ENCODE results near the gene B9D2. TPM values are rescaled to one million over a fixed set of nuclear protein-coding genes. Genes with fewer than 3 reads are reported as not detected.
"Not testable (repeated sequence)": the region's sequence is repeated elsewhere in the genome, so short reads cannot be mapped to it uniquely, and the experiment has no call there.

B9D2 gene
- total and polyA plus RNA-seq, 4 donors = 2.4 to 9.3 (median 7.0) TPM

DNA sequence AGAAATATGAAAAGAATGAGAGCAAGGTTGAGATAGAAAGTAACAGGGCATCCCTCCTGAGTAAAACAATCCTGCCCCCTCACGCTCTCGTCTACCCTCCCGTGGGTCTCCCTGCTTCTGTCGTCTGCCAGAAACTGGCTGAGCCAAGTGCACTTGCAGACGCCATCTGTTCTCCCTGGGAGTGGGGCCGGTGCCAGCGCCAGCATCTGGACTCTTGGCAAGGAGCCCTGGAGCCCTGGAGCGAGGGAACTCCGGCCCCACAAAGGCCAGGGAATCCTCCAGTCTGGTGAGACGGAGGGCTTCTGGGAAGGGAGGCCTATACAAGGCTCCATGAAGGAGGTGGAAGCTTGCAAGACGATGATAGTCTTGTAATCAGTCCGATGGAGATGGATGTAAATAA is 10.0 kb upstream of the B9D2 start:
- Histone ChIP-seq H3K27ac (ENCODE audit: low read depth, low read length) (peak overlapping the region; percentile 5), H3K27me3 (ENCODE audit: control insufficient read depth, insufficient read depth, low read length) (no peaks in the 10 kb centered on the region), H3K4me1 (ENCODE audit: control insufficient read depth, insufficient read depth, low read length) (peaks cover 41% of the 10 kb centered on the region), H3K9me3 (ENCODE audit: control insufficient read depth, insufficient read depth, low read length) (no peaks in the 10 kb centered on the region), H3K36me3 (ENCODE audit: control insufficient read depth, insufficient read depth, low read length) (peaks cover 8% of the 10 kb centered on the region), H3K4me3 (ENCODE audit: low read depth, low read length) (no peak overlapping the region)
- DNase-seq (ENCODE audit: low read depth in 4 of 6, low spot score in 6 of 6) = peak in 5 of 6 donors; percentile 84 to 98 (median 87)
- WGBS (ENCODE audit: insufficient coverage) = 14% methylated on average over 10 of the region's 12 CpGs

- no CpG with 5 or more reads among the region's 2 CpGs for WGBS (ENCODE audit: insufficient coverage)
Observed at GRCh38 chr19:41372501-41372900, 8.6 kb upstream of the B9D2 start.

DNA sequence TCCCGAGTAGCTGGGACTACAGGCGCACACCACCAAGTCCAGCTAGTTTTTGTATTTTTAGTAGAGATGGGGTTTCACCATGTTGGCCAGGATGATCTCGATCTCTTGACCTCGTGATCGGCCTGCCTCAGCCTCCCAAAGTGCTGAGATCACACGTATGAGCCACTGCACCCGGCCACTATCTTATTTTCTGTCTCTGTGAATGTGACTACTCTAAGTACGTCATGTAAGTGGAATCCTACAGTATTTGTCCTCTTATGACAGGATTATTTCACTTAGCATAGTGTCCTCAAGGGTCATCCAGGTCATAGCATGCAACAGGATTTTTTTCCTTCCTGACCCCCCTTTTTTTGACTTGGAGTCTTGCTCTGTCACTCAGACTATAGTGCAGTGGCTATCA is 7.6 kb upstream of the B9D2 start:
- Histone ChIP-seq H3K27ac (ENCODE audit: low read depth, low read length) (no peak overlapping the region), H3K4me1 (ENCODE audit: control insufficient read depth, insufficient read depth, low read length) (peaks cover 27% of the 10 kb centered on the region), H3K4me3 (ENCODE audit: low read depth, low read length) (no peak overlapping the region), H3K9me3 (ENCODE audit: control insufficient read depth, insufficient read depth, low read length) (no peaks in the 10 kb centered on the region), H3K36me3 (ENCODE audit: control insufficient read depth, insufficient read depth, low read length) (peaks cover 7% of the 10 kb centered on the region), H3K27me3 (ENCODE audit: control insufficient read depth, insufficient read depth, low read length) (no peaks in the 10 kb centered on the region)
- 100% methylated on average over 4 of the region's 8 CpGs for WGBS (ENCODE audit: insufficient coverage)
- DNase-seq (ENCODE audit: low read depth in 4 of 6, low spot score in 6 of 6) = no peak

More at GRCh38 chr19:41372501-41372900, 8.6 kb upstream of the B9D2 start:
- Histone ChIP-seq H3K4me1 (ENCODE audit: control insufficient read depth, insufficient read depth, low read length) (peaks cover 35% of the 10 kb centered on the region), H3K4me3 (ENCODE audit: low read depth, low read length) (no peak overlapping the region), H3K36me3 (ENCODE audit: control insufficient read depth, insufficient read depth, low read length) (peaks cover 3% of the 10 kb centered on the region), H3K27me3 (ENCODE audit: control insufficient read depth, insufficient read depth, low read length) (no peaks in the 10 kb centered on the region), H3K27ac (ENCODE audit: low read depth, low read length) (no peak overlapping the region), H3K9me3 (ENCODE audit: control insufficient read depth, insufficient read depth, low read length) (no peaks in the 10 kb centered on the region)
- no peak for DNase-seq (ENCODE audit: low read depth in 4 of 6, low spot score in 6 of 6)

GRCh38 chr19:41371119-41371518 is 7.2 kb upstream of the B9D2 start:
- 100% methylated on average over 3 of the region's 5 CpGs for WGBS (ENCODE audit: insufficient coverage)
- H3K4me1 ChIP-seq (ENCODE audit: control insufficient read depth, insufficient read depth, low read length) = peaks cover 23% of the 10 kb centered on the region
- not testable (repeated sequence) for H3K9me3 ChIP-seq (ENCODE audit: control insufficient read depth, insufficient read depth, low read length); H3K27ac ChIP-seq (ENCODE audit: low read depth, low read length); H3K4me3 ChIP-seq (ENCODE audit: low read depth, low read length); H3K36me3 ChIP-seq (ENCODE audit: control insufficient read depth, insufficient read depth, low read length); H3K27me3 ChIP-seq (ENCODE audit: control insufficient read depth, insufficient read depth, low read length); DNase-seq (ENCODE audit: low read depth in 4 of 6, low spot score in 6 of 6)

DNA sequence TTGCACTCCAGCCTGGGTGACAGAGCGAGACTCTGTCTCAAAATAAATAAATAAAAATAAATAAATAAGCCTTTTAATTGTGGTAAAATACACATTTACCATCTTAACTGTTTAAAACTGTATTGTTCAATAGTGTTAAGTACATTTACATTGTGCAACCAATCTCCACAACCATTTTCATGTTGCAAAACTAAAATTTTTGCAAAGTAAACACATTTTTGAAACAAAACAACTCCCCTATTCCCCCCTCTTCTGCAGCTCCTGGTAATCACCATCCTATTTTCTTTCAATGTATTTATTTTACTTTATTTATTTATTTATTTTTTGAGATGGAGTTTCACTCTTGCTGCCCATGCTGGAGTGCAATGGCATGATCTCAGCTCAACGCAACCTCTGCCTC is 5.8 kb upstream of the B9D2 start:
- Histone ChIP-seq H3K36me3 (ENCODE audit: control insufficient read depth, insufficient read depth, low read length) (peaks cover 7% of the 10 kb centered on the region), H3K4me1 (ENCODE audit: control insufficient read depth, insufficient read depth, low read length) (peaks cover 15% of the 10 kb centered on the region), H3K27ac (ENCODE audit: low read depth, low read length) (no peak overlapping the region), H3K9me3 (ENCODE audit: control insufficient read depth, insufficient read depth, low read length) (no peaks in the 10 kb centered on the region), H3K27me3 (ENCODE audit: control insufficient read depth, insufficient read depth, low read length) (no peaks in the 10 kb centered on the region), H3K4me3 (ENCODE audit: low read depth, low read length) (no peak overlapping the region)
- no peak for DNase-seq (ENCODE audit: low read depth in 4 of 6, low spot score in 6 of 6)
- no CpG with 5 or more reads among the region's 2 CpGs for WGBS (ENCODE audit: insufficient coverage)

DNA sequence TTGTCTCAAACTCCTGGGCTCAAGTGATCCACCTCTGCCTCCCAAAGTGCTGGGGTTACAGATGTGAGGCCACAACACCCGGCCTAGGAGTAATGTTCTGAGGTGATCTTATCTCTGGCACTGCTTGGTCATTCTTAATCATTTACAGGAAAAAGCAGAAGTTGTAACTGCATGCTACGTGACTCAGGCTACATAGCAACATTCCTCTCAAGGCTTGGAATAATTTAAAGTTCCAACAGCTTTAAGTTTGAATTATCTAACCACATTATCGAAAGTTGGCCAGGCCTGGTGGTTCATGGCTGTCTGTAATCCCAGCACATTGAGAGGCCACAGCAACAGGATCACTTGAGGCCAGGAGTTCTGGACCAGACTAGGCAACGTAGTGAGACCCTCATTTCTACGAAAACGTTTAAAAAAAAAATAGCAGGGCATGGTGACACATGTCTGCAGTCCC is 3.9 kb upstream of the B9D2 start:
- Histone ChIP-seq H3K4me3 (ENCODE audit: low read depth, low read length) (no peak overlapping the region), H3K4me1 (ENCODE audit: control insufficient read depth, insufficient read depth, low read length) (peaks cover 13% of the 10 kb centered on the region), H3K9me3 (ENCODE audit: control insufficient read depth, insufficient read depth, low read length) (no peaks in the 10 kb centered on the region), H3K27me3 (ENCODE audit: control insufficient read depth, insufficient read depth, low read length) (no peaks in the 10 kb centered on the region), H3K27ac (ENCODE audit: low read depth, low read length) (no peak overlapping the region), H3K36me3 (ENCODE audit: control insufficient read depth, insufficient read depth, low read length) (peaks cover 7% of the 10 kb centered on the region)
- WGBS (ENCODE audit: insufficient coverage) = 89% methylated on average over 5 of the region's 6 CpGs
- DNase-seq (ENCODE audit: low read depth in 4 of 6, low spot score in 6 of 6) = no peak

GRCh38 chr19:41366089-41366488 is 2.1 kb upstream of the B9D2 start:
- no peak for DNase-seq (ENCODE audit: low read depth in 4 of 6, low spot score in 6 of 6)
- 87% methylated on average over 1 of the region's 1 CpG for WGBS (ENCODE audit: insufficient coverage)
- Histone ChIP-seq H3K36me3 (ENCODE audit: control insufficient read depth, insufficient read depth, low read length) (peaks cover 7% of the 10 kb centered on the region), H3K27me3 (ENCODE audit: control insufficient read depth, insufficient read depth, low read length) (no peaks in the 10 kb centered on the region), H3K4me3 (ENCODE audit: low read depth, low read length) (no peak overlapping the region), H3K9me3 (ENCODE audit: control insufficient read depth, insufficient read depth, low read length) (no peaks in the 10 kb centered on the region), H3K27ac (ENCODE audit: low read depth, low read length) (no peak overlapping the region), H3K4me1 (ENCODE audit: control insufficient read depth, insufficient read depth, low read length) (peaks cover 13% of the 10 kb centered on the region)

DNA sequence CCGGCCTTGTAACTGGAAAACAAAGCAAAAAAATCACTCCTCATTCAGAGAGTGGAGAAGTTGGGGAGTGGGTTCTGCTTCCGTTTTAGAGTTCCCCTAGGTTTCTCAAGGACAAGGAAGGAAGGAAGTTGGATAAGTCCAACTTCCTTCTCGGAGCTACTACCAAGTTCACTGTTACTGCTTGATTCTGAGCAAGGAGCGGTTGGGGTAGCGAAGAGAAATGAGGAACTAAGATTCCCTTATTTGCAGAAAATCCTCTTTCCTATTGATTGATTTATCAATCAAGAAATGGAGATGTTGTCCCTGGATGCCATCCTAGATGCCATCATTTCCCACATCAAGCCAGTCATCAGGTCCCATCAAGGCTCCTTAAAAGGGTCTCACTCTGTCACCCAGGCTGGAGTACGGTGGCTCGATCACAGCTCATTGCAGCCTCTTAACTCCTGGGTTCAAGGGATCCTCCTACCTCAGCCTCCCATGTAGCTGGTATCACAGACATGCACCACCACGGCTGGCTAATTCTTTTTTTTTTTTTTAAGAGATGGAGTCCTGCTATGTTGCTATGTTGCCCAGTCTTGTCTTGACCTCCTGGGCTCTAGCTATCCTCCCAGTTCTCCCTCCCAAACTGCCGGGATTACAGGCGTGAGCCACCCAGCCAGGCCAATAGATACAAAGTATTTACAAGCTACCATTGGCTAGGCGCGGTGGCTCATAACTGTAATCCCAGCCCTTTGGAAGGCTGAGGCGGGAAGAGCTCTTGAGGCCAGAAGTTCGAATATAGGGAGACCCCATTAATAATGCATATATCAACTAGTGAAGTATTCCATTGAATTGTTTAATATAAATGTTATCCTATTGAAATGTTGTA is 809 bp upstream of the B9D2 start:
- WGBS (ENCODE audit: insufficient coverage) = 93% methylated on average over 7 of the region's 14 CpGs
- peak overlapping the region; percentile 88 for H3K4me3 ChIP-seq (ENCODE audit: low read depth, low read length)
- H3K36me3 ChIP-seq (ENCODE audit: control insufficient read depth, insufficient read depth, low read length) = peaks cover 7% of the 10 kb centered on the region
- H3K4me1 ChIP-seq (ENCODE audit: control insufficient read depth, insufficient read depth, low read length) = peaks cover 13% of the 10 kb centered on the region
- no peaks in the 10 kb centered on the region for H3K9me3 ChIP-seq (ENCODE audit: control insufficient read depth, insufficient read depth, low read length)
- H3K27me3 ChIP-seq (ENCODE audit: control insufficient read depth, insufficient read depth, low read length) = no peaks in the 10 kb centered on the region
- no peak for DNase-seq (ENCODE audit: low read depth in 4 of 6, low spot score in 6 of 6)
- peak overlapping the region; percentile 100 for H3K27ac ChIP-seq (ENCODE audit: low read depth, low read length)

GRCh38 chr19:41363371-41363752 is 587 bp downstream of the B9D2 start:
- Histone ChIP-seq H3K27me3 (ENCODE audit: control insufficient read depth, insufficient read depth, low read length) (no peaks in the 10 kb centered on the region), H3K4me1 (ENCODE audit: control insufficient read depth, insufficient read depth, low read length) (peaks cover 13% of the 10 kb centered on the region), H3K9me3 (ENCODE audit: control insufficient read depth, insufficient read depth, low read length) (no peaks in the 10 kb centered on the region), H3K27ac (ENCODE audit: low read depth, low read length) (peak overlapping the region; percentile 100), H3K4me3 (ENCODE audit: low read depth, low read length) (peak overlapping the region; percentile 88), H3K36me3 (ENCODE audit: control insufficient read depth, insufficient read depth, low read length) (peaks cover 4% of the 10 kb centered on the region)
- 56% methylated on average over 5 of the region's 6 CpGs for WGBS (ENCODE audit: insufficient coverage)
- DNase-seq (ENCODE audit: low read depth in 4 of 6, low spot score in 6 of 6) = no peak

Data from spinal cord (tissue), 10 donors.